GM18907 (cell line): Measurements from ENCODE around the gene PLEKHO1.

Experiments used
- ATAC-seq: cut with Tn5 transposase; IDR thresholded peaks from one replicate; pipeline ENCODE4 v1.9.1; 2021; ENCODE audit warnings: mild to moderate bottlenecking, moderate library complexity; ENCODE audit not compliant: unreplicated experiment

Gene PLEKHO1

DNA sequence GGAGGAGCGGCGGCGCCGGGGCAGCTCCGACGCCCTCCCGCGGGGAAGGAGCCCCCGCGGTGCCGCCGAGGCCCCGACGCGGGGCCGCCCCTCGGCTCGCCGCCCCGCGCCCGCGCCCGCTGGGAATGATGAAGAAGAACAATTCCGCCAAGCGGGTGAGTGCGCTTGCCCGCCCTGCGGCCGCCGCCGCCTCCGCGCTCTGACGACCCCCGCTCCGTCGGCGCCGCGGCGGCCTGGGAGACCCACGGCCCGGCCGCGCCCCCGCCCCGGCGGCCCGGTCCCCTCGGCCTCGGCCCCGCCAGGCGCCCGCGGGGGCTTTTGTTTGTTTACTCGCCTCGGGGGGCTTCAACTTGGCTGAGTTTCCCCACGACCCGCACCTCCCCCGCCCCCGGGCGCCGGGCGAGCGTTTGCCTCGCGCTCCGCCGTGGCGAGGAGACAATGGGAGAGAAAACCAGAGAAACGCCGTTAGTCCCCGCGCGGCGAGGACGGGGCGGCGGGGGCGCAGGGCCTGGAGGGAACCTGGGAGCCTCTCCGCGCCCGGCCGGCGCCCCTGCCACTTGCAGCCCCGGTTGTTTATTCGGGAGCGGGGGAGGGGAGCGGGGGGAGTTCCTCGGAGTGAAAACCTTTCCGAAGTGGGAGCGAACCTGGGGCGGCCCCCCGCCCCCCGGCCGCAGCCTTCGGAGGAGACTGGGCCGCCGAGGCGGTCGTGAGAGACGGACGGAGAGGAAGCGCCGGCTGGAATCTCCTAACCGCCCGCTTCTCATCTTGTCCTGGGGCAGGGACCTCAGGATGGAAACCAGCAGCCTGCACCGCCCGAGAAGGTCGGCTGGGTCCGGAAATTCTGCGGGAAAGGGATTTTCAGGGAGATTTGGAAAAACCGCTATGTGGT is 661 bp downstream of the PLEKHO1 start:
- no peak for ATAC-seq

DNA sequence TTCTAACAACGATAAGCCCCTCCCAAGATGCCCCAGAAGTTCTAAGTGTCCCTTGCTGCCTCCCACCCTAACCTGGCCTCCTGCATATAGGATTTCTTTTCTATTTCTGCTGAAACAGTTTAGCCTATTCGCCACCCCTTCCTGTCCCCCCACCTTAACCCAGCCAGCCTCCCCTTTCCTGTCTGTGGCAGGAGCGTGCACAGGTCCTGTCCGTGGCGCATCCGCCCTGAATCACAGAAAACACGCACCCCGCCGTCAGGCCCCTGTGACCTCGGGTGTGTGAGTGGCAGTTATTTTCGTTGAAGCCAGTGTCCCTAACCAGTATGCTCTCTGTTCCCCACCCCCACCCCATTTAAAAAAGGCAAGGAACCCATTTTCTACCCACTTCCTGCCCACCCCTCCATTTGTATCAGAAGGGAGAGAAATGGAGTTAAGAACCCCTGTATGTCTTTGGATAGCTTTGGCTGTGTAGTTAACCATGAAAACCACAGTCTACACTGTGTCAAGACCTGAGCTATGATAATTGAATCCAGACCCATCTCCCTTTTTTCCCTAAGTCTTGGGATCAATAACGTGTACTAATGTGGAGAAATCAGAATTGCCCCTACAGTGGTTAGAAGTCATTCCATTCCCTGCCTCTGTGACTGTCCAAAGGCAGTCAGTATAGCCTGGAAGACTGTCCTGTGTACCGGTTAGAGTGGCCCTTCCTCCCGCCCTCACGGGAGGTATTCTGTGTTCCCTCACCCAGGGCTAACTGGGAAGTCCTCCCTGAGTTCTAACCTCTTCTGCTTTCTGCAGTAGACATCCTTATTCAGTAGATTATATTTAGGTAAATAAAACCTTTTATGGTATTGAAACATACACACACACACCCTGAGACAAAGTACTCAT is 1.8 kb downstream of the PLEKHO1 start:
- ATAC-seq = no peak

DNA sequence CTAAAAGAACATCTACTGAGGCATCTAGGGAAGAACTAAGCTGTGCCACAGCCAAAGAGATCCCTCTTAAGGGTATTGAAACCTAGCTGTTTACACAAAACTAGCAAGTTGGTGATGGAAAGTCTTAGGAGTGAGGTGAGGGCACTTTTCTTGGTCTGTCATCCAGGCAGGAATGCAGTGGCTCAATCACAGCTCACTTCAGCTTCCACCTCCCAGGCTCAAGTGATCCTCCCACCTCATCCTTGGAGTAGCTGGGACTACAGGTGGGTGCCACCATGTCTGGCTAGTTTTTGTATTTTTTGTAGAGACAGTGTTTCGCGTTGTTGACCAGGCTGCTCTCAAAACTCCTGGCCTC is 2.4 kb downstream of the PLEKHO1 start:
- no peak for ATAC-seq

DNA sequence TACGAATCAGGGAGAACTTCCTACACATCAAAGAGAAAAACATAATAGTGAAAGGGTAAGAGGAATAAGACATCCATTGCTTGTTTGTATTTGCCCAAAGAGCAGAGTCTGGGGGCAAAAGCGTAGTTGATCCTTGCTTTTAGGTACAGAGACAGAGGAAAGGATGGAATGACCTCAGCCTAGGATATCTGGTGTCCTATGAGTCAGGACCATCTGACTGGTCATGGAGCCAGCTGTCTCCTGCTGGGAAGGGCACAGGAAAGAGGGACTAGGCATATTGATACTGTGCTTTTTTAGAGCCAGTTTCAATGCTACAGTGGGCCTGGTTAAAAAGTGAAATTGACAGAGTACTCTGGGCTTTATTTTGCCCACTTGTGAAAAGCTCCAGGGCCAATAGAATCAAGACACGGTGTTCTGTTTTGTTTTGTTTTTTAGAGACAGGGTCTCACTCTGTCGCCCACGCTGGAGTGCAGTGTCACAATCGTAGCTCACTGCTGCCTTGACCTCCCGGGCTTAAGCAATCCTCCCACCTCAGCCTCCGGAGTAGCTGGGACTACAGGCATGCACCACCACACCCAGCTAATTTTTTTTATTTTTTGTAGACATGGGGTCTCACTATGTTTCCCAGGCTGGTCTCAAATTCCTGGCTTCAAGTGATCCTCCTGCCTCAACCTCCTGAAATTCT is 3.2 kb downstream of the PLEKHO1 start:
- no peak for ATAC-seq

DNA sequence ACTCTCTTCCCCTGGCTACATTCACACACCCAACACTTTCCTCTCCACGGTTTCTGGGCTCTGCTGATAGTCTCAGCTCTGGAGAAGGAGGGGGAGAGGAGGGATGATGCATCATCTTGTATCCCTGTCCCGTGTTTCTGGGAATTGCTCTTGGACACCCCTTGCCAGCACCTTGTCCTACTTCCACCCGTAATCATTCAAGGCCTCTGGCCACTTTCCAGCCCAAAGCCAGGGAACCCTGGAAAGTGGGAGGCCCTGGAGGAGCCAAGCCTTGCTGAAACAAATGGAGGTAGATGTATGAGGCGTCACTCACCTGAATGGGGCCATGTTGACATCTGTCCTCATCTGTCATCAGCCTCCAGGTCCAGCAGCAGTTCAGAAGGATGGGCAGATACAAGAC is 4.4 kb downstream of the PLEKHO1 start:
- no peak for ATAC-seq

DNA sequence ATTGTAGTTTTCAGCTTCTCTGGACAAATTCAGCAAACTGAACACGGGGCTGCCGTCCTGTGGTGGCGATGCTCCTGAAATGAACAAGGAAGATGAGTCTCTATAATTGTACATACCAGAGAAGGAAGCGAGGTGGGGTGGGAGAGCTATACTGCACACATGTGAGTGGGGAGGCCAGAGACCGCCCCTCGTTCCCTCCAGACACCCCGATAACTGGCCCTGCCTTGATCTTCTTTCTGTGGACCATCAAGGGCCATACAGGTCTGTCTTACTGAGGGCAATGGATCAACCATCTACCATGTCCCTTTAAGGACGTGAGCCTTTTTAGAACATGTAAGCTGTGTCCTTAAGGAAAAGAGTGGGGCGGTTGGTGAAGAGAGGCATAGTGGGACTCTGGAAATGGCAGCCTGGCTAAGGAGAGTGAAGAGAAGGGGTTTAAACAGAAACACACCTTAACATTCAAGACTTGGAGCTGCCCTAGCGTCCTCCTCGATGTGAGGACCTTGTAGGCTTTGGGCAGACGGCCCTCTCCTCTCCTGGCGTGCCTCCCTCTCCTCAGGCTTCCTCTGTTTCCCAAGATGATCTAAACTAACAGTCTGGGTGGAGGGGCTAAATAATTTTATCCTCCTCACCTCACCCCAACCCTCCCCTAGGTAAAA is 5.8 kb downstream of the PLEKHO1 start:
- no peak for ATAC-seq

DNA sequence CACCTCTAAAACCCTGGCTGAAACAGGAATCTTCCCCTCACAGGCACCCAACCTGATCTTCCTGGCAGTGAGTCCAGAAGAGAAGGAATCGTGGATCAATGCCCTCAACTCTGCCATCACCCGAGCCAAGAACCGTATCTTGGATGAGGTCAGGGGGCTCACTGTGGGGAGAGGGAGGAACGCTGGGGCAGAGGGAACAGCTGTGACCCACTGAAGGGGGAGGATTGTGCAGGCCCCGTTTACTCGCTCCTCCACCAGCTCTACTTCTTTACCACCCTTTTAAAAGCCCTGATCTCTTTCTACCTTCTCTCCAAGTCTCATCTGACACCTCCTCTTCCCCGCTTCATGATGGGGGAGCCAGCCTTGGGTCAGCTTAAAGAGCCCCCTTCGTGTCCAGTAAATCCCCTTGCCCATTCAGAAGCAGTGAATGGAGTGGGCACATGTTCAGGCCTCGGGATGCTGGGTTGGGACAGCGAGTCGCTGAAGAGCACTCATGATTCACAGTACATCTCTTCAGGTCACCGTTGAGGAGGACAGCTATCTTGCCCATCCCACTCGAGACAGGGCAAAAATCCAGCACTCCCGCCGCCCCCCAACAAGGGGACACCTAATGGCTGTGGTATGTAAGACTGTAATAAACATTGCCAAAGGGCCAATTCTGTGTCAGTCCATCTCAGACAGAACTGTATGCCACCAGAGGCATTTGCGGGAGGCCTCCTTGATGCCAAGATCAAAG is 7.3 kb downstream of the PLEKHO1 start:
- ATAC-seq = no peak

DNA sequence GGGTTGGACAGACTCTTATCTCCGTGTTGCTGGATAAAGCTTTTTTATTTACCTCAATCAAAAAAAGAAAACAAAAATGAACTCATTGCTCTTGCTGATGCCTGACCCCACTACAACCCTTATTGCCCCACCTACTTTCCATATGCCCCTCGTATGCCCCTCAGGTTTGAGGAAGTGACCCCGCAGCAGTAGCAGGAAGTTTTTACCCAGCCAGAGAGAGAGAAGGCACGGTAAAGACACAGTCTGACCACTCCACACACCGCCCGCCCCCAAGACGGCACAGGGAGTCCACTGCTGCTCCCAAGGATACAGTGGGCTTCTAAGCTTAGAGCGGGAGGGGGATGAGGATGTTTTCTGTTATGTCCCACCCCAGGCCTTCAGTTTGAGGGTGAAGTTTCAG is 9.8 kb downstream of the PLEKHO1 start:
- no peak for ATAC-seq

DNA sequence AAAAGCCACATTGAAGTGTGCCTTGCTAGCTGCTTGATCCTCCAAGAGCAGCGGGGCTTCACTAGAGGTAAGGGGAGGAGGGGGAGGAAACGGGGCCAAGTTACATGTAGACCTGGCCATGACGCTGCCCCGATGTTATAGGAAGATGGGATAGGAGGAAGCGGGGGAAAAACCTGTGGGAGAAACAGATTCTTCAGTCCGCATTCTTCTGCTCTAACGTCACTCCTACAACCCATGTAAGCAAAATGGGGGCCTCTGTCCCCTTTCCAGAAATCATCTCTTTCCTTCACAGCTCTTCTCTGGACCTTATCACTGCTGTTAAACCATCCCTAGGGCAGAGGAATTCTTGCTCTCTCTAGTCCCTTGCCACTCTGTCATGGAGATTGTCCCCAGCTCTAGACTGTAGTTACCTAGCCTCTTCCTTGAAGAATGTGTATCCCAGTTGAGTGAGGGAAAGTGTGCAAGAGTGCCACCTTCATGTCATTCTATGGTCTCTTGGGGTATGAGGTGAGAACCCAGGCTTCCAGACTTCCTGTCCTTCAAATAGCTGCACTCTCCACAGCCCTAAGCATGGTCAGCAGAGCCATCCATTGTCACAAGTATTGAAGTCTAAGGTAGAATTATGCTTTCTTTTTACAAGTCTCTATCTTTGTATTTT is 11.4 kb downstream of the PLEKHO1 start:
- no peak for ATAC-seq

DNA sequence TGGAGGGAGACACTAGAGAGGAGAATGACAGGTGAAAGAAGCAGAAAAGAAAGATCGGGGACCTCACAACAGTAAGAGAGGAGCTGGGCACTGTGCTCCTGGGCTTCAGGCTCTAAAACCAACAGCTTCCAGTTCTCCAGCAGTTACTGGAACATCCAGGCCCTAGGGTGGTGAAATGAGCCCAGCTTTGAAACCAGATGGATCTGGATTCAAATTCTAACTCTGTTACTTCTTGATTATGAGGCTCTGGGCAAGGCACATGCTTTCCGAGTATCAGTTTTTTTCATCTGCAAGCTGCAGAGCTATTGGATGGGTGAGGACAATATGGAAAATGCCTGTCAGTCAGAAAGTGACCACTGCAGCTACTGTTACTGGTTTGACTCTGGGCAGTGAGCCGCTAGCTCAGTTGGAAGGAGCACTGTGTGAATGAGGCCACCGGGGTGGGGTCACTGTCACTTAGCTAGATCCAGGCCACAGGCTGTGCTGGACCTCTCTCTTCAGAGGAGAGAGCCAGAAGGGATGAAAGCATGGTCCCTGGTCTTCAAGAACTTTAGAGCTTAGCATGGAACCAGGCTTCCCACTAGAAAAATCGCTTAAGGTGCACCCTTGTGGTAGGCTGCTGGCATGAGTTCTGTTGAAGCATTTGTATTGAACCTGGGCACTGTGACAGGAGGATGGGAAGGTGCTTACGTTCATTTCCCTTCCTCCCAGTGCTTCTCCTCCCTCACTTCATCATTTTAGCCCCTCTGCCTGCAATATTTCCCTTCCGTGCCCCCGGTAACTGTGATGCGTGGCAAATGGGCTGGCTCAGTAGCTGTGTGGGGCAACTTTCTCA is 12.2 kb downstream of the PLEKHO1 start:
- ATAC-seq = no peak

DNA sequence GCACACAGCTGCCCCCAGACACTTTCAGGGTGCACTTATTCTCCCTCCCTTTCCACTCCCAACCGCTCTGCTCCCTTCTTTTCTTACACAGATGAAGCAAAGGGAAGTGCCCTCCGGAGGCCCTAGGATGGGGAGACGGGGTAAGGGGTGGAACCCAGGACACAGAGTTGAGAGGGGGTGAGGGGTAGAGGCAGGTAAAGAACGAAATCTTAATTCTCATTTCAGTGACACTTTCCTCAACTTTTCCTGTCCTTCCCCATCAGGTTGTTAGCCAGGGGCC is 12.8 kb downstream of the PLEKHO1 start:
- no peak for ATAC-seq

DNA sequence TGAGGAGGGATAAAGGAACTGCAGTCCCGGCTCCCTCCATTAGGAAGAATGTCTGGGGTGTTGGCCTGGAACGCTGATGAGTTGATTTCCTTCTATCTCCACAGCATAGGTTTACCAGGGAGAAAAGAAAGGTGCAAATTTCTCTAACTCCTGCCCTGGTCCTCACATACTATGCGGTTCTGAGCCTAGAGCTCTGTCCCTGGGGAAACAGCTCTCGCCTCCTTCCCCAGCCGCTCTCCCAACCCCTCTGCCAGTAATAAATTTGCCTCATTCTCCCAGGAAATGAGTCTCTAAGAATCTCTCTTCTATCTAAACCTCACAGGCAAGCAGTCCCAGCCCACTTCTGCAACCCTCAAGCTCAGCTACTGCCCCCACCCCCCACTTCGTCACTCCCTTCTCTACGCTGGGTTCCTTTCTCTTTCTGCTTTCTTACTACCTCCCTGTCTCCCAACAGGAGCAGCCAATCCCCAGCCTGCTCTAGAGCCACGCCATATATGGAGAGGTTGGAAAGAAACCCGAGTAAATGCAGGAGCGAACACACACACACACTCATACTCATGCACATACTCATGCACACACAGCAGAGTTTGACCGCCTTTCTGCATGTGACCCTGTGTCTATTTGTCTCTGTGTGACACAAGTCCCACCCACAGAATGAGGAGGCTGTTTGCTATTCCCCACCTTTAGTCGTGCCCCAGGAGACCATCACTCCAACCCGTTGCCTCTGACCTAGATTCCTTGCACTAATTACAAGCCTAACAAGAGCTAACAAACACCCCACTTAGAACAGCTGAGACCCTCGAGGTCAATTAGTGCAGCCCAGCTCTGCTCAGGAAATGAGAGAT is 13.4 kb downstream of the PLEKHO1 start:
- peak; percentile 39 for ATAC-seq

DNA sequence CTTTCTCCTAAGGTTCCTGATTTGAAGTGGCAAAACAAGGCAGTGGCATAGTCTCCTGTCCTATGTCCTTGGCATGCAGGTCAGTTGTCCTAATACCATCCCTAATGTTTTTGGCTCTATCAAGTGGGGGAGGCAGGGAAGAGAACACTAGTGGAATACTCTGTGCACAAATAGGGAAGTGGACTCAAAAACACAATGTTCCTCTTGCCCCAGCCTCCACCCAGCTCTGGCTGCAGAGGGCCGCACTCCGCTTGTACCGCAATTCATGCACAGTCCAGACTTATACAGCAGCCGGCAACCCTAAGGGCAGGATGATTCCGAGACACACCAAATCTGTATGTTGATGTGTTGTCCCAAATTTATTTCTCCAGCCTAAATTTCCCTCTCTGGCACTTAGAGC is 14.5 kb downstream of the PLEKHO1 start:
- no peak for ATAC-seq

DNA sequence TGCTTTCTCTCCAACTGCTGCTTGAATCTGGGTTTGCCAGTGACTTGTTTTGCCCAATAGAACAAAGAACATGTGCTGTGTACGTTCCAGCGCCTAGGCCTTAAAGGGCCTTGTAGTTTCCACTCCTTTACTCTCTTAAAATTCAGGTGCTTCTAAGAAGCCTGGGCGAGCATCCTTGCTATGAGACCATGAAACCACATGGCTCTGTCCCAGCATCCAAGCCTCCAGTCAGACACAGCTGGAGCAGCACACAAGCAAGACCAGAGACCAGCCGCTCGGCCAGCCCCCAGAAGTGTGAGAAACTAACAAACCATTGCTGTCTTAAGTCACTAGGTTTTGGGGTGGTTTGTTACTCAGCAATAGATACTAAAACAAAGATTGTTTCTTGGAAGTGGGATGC is 15.1 kb downstream of the PLEKHO1 start:
- ATAC-seq = no peak

DNA sequence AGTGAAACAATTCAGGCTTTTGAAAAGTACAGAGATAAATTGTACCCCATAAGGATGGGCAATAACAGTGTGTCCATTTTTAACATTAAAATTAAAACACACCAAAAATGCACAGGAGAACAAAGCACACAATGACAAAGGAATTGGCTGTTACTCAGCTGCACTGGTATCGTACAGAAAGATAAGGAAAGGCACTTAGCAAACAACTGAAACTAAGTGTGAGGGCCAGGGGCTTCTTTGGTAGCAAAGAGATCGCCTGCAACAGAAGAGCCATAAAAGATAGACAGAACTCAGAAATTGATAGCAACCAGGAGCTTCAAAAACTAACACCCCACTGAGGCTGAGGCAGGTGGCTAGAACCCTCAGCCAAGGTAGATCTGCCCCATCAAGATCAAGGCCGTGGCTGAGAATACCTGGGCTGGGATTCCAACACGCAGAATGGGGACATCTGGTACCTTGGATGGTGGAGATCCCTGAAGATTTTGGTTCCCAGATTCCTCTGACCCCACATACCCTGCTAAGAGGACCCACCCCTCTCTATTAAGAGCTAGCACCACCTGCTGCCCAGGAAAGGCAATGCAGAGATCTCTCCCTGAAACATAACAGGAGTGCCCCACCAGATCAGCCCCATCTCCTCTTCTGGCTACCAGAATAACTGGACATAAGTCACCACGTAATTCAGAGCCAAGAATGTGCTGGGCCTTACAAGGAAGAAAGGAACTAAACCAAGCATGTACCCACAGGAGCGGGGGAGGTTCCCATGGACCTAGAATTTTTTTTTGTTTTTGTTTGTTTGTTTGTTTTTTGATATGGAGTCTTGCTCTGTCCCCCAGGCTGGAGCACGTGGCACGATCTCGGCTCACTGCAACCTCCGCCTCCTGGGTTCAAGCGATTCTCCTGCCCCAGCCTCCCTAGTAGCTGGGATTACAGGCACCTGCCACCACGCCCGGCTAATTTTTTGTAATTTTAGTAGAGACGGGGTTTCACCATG is 16.2 kb downstream of the PLEKHO1 start:
- ATAC-seq = no peak

DNA sequence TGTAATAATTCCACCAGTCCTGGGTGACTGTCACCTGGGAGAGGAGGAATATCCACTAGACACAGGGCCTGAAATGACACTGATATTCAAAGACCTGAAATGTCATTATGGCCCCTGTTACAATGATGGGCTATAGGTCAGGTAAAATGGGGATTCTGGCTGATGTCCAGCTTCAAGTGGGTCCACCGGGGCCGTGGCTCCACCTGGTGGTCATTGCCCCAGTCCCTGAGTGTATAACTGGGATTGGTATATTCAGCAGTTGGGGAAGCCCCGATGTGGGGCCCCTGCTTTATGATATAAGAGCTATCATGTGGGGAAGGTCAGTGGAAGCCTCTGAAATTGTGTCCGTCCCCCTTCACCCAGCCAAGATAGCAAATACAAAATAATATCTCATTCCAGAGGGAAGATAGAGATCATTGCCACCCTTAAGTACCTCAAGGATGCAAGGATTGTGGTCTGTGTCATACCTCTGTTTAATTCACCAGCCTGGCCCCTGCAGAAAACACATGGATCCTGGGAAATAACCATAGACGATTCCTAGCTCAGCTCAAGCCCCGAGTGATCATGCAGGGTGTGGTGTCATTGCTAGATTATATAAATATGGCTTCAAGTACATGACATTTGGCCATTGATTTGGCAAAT is 19.4 kb downstream of the PLEKHO1 start:
- ATAC-seq = peak; percentile 36

DNA sequence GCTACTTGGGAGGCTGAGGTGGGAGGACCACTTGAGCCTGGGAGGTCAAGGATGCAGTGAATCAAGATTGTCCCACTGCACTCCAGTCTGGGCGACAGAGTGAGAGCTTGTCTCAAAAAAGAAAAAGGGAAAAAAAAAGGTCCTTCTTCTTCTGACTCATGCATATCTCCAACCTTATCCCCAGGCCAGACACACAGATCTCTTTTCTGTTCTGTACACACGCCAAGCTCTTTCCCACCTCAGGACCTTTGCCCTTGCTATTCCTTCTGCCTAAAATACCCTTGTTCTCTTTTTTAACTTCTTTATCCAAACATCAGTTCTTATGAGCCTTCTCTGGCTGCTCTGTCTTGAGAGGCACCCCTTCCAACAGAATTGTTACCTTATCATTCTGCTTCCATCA is 22.1 kb downstream of the PLEKHO1 start:
- no peak for ATAC-seq
